Endothelial cell of umbilical vein (primary cell): ENCODE data around the gene STYX. TPM values are rescaled to one million over a fixed set of nuclear protein-coding genes. Genes with fewer than 3 reads are reported as not detected.

Source experiments
- BruUV-seq: library from RNA; stranded (reverse); fragments of 400-500 nt; replicated peaks from 2 replicates; lab custom pipeline; 2021; lab: Mats Ljungman, UMichigan
- CTCF ChIA-PET: fragments of 300-600, 350-600 bp; sonication (Branson Sonifier 250); formaldehyde crosslinking; loops from one replicate; lab custom pipeline; 2021; ENCODE audit warnings: antibody characterized with exemption, inconsistent platforms; lab: Charles Lee
- POLR2A ChIA-PET: fragments of 300-600, 350-600 bp; sonication (Branson Sonifier 250); formaldehyde crosslinking; loops from one replicate; lab custom pipeline; 2021; ENCODE audit warnings: antibody characterized with exemption, inconsistent platforms; lab: Charles Lee
- DNase-seq: peaks from one replicate; pipeline ENCODE4 v3.0.0-alpha.2; 2011; ENCODE audit warnings: low read depth, low spot score
- FAIRE-seq: peaks from 2 replicates; lab custom pipeline; 2011; peaks lifted over from hg19 to GRCh38; lab: Jason Lieb, UNC
- H2AFZ ChIP-seq: 2 replicates; pipeline ENCODE4 v1.6.0; 2012; ENCODE audit warnings: low read depth, low read length, control low read depth, inconsistent platforms
- H3K27ac ChIP-seq: 2 replicates; pipeline ENCODE4 v1.5.1; 2011; ENCODE audit warnings: low read depth, mild to moderate bottlenecking, control low read depth, low read length, moderate library complexity; ENCODE audit not compliant: insufficient read depth
- H3K27me3 ChIP-seq, 2 experiments: 2 replicates each; pipeline versions ENCODE4 v1.6.0 to v1.6.1; 2011; ENCODE audit warnings: low read length in 2 of 2, mixed read lengths in 1 of 2; ENCODE audit not compliant: control insufficient read depth in 2 of 2, insufficient read depth in 2 of 2
- H3K36me3 ChIP-seq, 2 experiments: 2 replicates in 1 of 2; 3 replicates in 1 of 2; pipeline ENCODE4 v1.5.1; 2011; ENCODE audit warnings: low read length in 2 of 2, mild to moderate bottlenecking in 1 of 2, moderate library complexity in 1 of 2; ENCODE audit not compliant: control insufficient read depth in 2 of 2, insufficient read depth in 2 of 2; ENCODE audit errors: extremely low read depth in 1 of 2
- H3K4me1 ChIP-seq: 3 replicates; pipeline ENCODE4 v1.5.1; 2011; ENCODE audit warnings: mild to moderate bottlenecking, low read length; ENCODE audit not compliant: control insufficient read depth, insufficient read depth; ENCODE audit errors: extremely low read depth
- H3K4me2 ChIP-seq: 2 replicates; pipeline ENCODE4 v1.6.1; 2011; ENCODE audit warnings: low read length, control low read depth, mixed read lengths; ENCODE audit not compliant: insufficient read depth
- H3K4me3 ChIP-seq, 3 experiments: fragments of 200-600 bp in 1 of 3; sonication (generic), shearing (Covaris generic) in 1 of 3; replicated peaks in 1 of 3; 2 replicates each; pipeline ENCODE4 v1.5.1; 2011 to 2016; ENCODE audit warnings: control low read depth in 3 of 3, low read length in 3 of 3, mild to moderate bottlenecking in 2 of 3, inconsistent platforms in 1 of 3, low read depth in 1 of 3, moderate library complexity in 1 of 3; ENCODE audit not compliant: insufficient read depth in 1 of 3
- H3K79me2 ChIP-seq: 2 replicates; pipeline ENCODE4 v1.6.0; 2012; ENCODE audit warnings: low read length, inconsistent platforms; ENCODE audit not compliant: control insufficient read depth, insufficient read depth
- H3K9ac ChIP-seq: replicated peaks from 2 replicates; pipeline ENCODE3; 2011; ENCODE audit warnings: low read length, control low read depth; ENCODE audit not compliant: insufficient read depth; ENCODE audit errors: extremely low read depth
- H3K9me1 ChIP-seq: replicated peaks from 3 replicates; pipeline ENCODE4 v1.6.0; 2011; ENCODE audit warnings: mild to moderate bottlenecking, low read length; ENCODE audit not compliant: control insufficient read depth, insufficient read depth; ENCODE audit errors: extremely low read depth
- H3K9me3 ChIP-seq: replicated peaks from 2 replicates; pipeline ENCODE4 v1.5.1; 2012; ENCODE audit warnings: low read length, inconsistent platforms; ENCODE audit not compliant: control insufficient read depth, insufficient read depth
- H4K20me1 ChIP-seq: replicated peaks from 2 replicates; pipeline ENCODE3; 2011; ENCODE audit warnings: mild to moderate bottlenecking, low read length; ENCODE audit not compliant: control insufficient read depth, insufficient read depth; ENCODE audit errors: extremely low read depth
- CTCF ChIP-seq, 2 donors: IDR thresholded peaks; 1 replicate in 1 of 2; 2 replicates in 1 of 2; pipeline ENCODE4 v1.5.1; 2011; ENCODE audit warnings: low read length in 2 of 2, mild to moderate bottlenecking in 2 of 2, moderate library complexity in 2 of 2, control low read depth in 1 of 2, inconsistent platforms in 1 of 2, low read depth in 1 of 2; ENCODE audit not compliant: insufficient read depth in 1 of 2; ENCODE audit errors: extremely low read depth in 1 of 2
- EZH2 ChIP-seq: IDR thresholded peaks from 2 replicates; pipeline ENCODE4 v1.6.1; 2012; ENCODE audit warnings: borderline replicate concordance, low read depth, mild to moderate bottlenecking, moderate library complexity, low read length, inconsistent platforms; ENCODE audit not compliant: severe bottlenecking
- FOS ChIP-seq: IDR thresholded peaks from 2 replicates; pipeline ENCODE4 v1.6.1; 2011; ENCODE audit warnings: mild to moderate bottlenecking, low read length, moderate library complexity, borderline replicate concordance; ENCODE audit not compliant: insufficient read depth
- GATA2 ChIP-seq: IDR thresholded peaks from 2 replicates; pipeline ENCODE4 v1.7.0; 2011; ENCODE audit warnings: low read depth, mild to moderate bottlenecking, moderate library complexity, mixed read lengths, low read length; ENCODE audit not compliant: insufficient read length, insufficient read depth
- JUN ChIP-seq: IDR thresholded peaks from 2 replicates; pipeline ENCODE4 v1.6.1; 2011; ENCODE audit warnings: borderline replicate concordance, low read depth; ENCODE audit not compliant: insufficient read length, insufficient read depth
- MAX ChIP-seq: IDR thresholded peaks from 2 replicates; pipeline ENCODE4 v1.6.1; 2011; ENCODE audit not compliant: insufficient read depth, insufficient read length
- MYC ChIP-seq: IDR thresholded peaks from one replicate; pipeline ENCODE4 v1.6.1; 2011; ENCODE audit warnings: mild to moderate bottlenecking, low read depth, low read length
- POLR2A ChIP-seq: IDR thresholded peaks from 2 replicates; pipeline ENCODE4 v1.6.1; 2012; ENCODE audit warnings: low read depth, mild to moderate bottlenecking, control low read depth, low read length
- POLR2AphosphoS5 ChIP-seq: IDR thresholded peaks from 2 replicates; pipeline ENCODE4 v1.6.1; 2012; ENCODE audit warnings: low read depth, mild to moderate bottlenecking, control low read depth, low read length, moderate library complexity; ENCODE audit not compliant: insufficient read depth
- dilution Hi-C: fragments of 300-500 bp; cut with MboI; formaldehyde crosslinking; loops from one replicate; pipeline ENCODE4 v1.15.0; 2019; ENCODE audit warnings: low sequenced_read_pairs; ENCODE audit not compliant: extremely low pct_ligation_motif_present
- intact Hi-C: fragments of 100-400 bp; cut with micrococcal nuclease; formaldehyde crosslinking; loops from one replicate; pipeline ENCODE4 v1.10.0; 2022
- polyA plus RNA-seq, 4 experiments: library from polyadenylated mRNA; depleted of rRNA in 3 of 4; stranded (reverse) in 3 of 4; unstranded in 1 of 4; fragments of >200 nt; gene quantifications; 2 replicates each; pipeline versions ENCODE4 v1.2.1 to v1.2.3, GENCODE V29; 2011 to 2012; ENCODE audit warnings: missing spikeins in 1 of 4
- total RNA-seq: library from RNA; stranded (reverse); gene quantifications from 2 replicates; pipeline ENCODE4 v1.2.3, GENCODE V29; 2021

STYX gene
- total and polyA plus RNA-seq, 2 donors (not counting 3 experiments of a cell fraction or from before 2014, with no cell fraction given): 6.2 to 21.3 TPM

- FAIRE-seq (no peak), DNase-seq (no peak)
- Histone ChIP-seq H3K36me3 (peaks cover 0 to 13% of the 10 kb centered on the region in 2 experiments), H4K20me1 (no peaks in the 10 kb centered on the region), H2AFZ (no peak overlapping the region), H3K9ac (no peak overlapping the region), H3K9me1 (no peaks in the 10 kb centered on the region), H3K4me1 (peaks cover 22% of the 10 kb centered on the region), H3K27ac (no peak overlapping the region), H3K79me2 (peaks cover 63% of the 10 kb centered on the region), H3K9me3 (no peaks in the 10 kb centered on the region), H3K27me3 (no peaks in the 10 kb centered on the region), H3K4me3 (no peak overlapping the region), H3K4me2 (no peak overlapping the region)
- BruUV-seq: no TSS peak
- TF ChIP-seq GATA2: no peak
- TF ChIP-seq FOS: no peak
- no peak for TF ChIP-seq MYC
- TF ChIP-seq POLR2A: no peak
- TF ChIP-seq MAX: no peak
- TF ChIP-seq CTCF (IDR thresholded peaks at IDR 0.05; ENCODE audit: extremely low read depth in 1 of 2, insufficient read depth in 1 of 2, low read depth in 1 of 2, low read length in 2 of 2): no peak
- no peak for TF ChIP-seq POLR2AphosphoS5
- no peak for TF ChIP-seq EZH2
- no peak for TF ChIP-seq JUN
- ChIA-PET POLR2A (no interaction called here), CTCF (interaction anchor here (1.0 kb wide), 2 partner anchors 8 to 27 kb away, joined by 3 to 4 read pairs; no protein-coding TSS in a partner anchor)
- dilution Hi-C loops: no loop called here
- intact Hi-C loops: no loop called here
Measured at GRCh38 chr14:52786887-52787286, 56.9 kb downstream of the STYX start.
